ENCODE measurements around the gene CHST12.

DNA sequence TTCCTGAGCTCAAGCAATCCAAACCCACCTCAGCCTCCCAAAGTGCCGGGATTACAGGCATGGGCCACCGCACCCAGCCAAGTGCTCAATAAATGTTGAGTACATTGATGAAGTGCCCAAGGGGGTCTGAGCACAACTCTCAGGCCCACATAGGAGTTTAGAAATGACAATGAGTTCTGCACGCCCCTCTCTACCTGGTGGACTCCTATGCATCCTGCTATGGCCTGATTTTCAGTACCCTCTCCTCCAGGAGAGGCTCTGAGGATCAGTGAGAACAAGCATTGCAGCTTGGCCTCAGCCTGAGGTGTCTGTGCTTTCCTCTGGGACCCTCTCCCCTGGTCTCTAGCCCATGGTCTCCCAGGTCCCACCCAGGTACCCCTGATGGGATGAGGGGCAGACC, 93.7 kb downstream of the CHST12 start:
- TF ChIP-seq, protein P1, sequence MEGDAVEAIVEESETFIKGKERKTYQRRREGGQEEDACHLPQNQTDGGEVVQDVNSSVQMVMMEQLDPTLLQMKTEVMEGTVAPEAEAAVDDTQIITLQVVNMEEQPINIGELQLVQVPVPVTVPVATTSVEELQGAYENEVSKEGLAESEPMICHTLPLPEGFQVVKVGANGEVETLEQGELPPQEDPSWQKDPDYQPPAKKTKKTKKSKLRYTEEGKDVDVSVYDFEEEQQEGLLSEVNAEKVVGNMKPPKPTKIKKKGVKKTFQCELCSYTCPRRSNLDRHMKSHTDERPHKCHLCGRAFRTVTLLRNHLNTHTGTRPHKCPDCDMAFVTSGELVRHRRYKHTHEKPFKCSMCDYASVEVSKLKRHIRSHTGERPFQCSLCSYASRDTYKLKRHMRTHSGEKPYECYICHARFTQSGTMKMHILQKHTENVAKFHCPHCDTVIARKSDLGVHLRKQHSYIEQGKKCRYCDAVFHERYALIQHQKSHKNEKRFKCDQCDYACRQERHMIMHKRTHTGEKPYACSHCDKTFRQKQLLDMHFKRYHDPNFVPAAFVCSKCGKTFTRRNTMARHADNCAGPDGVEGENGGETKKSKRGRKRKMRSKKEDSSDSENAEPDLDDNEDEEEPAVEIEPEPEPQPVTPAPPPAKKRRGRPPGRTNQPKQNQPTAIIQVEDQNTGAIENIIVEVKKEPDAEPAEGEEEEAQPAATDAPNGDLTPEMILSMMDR (IDR thresholded peaks at IDR 0.05), result no peak
- TF ChIP-seq ZFX (IDR thresholded peaks at IDR 0.05; ENCODE audit: borderline replicate concordance), result no peak

All from 22Rv1 (cell line).